SKM-1 treated with dmso at 0.1 percent for 144 hours (cell line): ENCODE measurements around the gene OR4S1.
"Not testable (repeated sequence)": the region's sequence is repeated elsewhere in the genome, so short reads cannot be mapped to it uniquely, and the experiment has no call there.

Experiments used
- DNase-seq: peaks from one replicate; lab custom pipeline; 2025; ENCODE audit not compliant: unreplicated experiment; lab: John Stamatoyannopoulos, UW

The OR4S1 gene, protein sequence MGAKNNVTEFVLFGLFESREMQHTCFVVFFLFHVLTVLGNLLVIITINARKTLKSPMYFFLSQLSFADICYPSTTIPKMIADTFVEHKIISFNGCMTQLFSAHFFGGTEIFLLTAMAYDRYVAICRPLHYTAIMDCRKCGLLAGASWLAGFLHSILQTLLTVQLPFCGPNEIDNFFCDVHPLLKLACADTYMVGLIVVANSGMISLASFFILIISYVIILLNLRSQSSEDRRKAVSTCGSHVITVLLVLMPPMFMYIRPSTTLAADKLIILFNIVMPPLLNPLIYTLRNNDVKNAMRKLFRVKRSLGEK

DNA sequence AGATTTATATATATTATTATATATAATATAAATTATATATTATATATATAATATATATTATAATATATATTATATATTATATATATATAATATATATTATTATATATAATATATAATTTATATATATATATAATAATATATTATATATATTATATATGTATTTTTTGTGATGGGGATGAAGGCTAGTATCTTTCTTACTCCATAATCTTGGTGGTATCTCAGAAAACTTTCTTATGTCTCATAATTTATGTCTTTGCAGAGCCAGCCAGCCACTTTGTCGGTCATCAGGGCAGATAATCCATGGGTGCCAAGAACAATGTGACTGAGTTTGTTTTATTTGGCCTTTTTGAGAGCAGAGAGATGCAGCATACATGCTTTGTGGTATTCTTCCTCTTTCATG, at the start of gene OR4S1:
Gene OR4S1, plus strand, starts transcription at position 301 of the 400 bp plus-strand sequence. Its CDS starts 0 bp downstream, at position 301.
- no peak for DNase-seq

DNA sequence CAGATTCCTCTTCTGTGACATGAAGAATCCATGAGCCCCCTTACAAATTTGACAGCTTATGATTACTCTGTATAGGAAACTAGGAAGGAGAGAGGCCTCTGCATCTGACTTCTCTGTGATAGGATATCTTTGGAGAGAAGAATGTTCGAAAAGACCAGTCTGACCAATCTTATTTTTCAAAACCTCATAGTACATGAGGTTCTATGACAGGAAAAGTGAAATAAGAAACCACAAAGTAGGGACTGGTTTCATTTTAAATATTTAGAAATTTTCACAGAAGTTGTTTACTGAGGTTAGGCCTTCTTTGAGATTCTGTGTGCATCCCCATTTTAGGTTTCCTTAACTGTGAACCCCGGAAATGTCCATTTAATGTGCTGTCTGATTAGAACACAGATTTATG, 44.4 kb upstream of the OR4S1 start:
- no peak for DNase-seq

DNA sequence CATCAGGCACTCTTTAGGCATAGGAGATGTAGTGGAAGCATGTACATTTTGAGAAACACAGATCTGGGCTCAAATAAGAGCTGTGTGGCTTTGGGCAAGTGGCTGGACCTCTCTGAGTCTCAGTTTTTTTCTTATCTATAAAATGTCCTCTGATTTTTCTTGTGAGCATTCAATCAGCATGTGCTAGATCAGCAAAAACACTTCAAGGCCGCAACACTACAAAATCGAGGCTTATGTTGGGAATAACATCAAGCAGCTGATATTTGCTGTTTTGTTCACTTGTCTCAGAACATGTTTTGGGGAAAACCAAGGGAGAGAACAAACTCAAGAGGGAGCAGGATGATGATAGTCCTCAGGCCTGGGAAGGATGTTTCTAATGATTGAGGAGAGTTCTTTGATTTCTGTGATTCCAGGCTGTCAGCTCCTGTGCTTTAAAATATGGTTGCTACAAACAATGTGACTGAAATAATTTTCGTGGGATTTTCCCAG, 42.6 kb upstream of the OR4S1 start, which contains the start of gene OR4X1:
Gene OR4X1, plus strand, starts transcription at position 439 of the 489 bp plus-strand sequence. Its CDS starts 0 bp downstream, at position 439.
- DNase-seq = no peak

DNA sequence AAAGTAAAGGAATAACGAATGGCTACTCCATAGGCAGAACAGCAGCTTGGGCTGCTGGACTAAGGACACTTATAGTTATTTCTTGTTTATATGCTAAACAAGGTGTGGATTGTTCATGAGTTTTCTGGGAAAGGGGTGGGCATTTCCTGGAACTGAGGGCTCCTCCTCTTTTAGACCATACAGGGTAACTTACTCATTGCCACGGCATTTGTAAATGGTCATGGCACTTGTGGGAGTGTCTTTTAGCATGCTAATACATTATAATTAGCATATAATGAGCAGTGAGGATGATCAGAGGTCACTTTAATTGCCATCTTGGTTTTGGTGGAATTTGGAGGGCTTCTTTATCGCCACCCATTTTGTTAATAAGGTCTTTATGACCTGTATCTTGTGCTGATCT, 35.4 kb upstream of the OR4S1 start:
- no peak for DNase-seq

DNA sequence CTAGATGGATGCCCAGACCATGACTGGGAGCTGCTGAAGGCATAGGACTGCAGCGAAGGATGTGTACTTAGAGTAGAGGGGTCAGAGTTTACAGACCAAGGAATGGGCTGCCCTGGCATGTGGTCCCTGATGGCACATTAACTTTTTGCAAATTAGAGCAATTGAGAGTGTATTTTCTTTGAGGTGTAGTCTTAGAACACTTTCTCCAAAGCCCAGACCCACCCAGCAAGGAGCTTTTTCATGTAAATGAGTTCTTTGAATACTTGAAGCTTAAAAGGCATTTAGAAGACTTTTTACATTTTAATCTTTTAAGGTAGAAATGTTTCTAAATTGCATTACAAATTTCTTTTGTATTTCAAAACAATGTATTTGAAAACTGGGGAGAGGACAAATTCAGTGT, 33.4 kb upstream of the OR4S1 start:
- DNase-seq = no peak

DNA sequence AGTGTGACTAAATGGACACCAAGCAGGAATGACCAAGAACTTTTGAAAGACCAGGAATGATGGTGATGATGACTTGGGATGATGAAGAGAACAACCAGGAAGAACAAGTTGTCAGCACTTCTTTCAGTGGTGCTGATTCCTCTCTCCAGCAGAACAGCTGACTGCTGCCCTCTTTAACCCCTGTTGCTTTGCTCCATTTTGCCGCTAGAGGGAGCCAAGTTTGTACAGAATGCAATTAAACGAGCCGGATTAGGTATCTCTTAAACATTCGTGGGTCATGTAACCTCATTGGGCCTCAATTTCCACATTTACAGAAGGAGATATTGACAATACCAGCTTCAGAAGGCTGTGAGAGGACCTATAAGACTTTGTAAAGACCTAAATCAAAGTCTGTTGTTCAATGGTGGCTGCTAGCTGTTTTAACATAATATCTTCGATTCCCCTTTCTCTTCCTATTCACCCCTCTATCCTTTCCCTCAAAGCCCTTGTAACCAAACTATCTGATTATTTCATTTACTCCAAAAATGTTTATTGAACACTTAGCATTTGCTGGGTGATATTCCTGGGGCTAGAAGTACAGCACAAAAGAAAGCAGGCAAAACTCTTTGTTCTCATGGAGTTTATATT, 1.9 kb downstream of the OR4S1 start:
- DNase-seq = peak; percentile 51

DNA sequence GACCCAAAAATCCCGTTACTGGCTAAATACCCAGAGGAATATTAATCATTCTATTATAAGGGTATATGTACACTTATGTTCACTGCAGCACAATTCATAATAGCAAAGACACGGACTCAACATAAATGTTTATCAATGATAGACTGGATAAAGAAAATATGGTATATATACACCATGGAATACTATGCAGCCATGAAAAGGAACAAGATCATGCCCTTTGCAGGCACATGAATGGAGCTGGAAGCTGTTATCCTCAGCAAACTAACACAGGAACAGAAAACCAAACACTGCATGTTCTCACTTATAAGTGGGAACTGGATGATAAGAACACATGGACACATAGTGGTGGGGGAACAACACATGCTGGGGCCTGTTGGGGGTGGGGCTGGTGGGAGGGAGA, 7.6 kb downstream of the OR4S1 start:
- DNase-seq = not testable (repeated sequence)

DNA sequence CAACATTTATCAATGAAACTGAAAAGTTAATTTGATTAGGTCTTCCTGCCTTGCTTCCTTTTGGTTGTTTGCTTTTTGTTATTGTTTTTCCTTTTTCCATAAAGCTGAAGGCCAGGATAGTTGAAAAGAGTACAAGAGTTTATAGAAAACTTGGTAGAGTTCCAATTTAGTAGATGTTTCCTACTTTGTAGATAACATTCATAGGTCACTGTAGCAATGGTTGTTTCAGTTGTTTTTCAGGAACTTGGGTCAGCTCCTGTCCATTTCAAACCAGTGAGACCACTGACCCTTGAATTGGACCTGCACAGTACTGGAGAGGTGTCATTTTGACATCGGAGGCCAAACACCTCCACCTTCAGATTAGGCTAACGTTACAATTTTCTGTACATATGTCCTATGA, 13.8 kb downstream of the OR4S1 start:
- DNase-seq = not testable (repeated sequence)

DNA sequence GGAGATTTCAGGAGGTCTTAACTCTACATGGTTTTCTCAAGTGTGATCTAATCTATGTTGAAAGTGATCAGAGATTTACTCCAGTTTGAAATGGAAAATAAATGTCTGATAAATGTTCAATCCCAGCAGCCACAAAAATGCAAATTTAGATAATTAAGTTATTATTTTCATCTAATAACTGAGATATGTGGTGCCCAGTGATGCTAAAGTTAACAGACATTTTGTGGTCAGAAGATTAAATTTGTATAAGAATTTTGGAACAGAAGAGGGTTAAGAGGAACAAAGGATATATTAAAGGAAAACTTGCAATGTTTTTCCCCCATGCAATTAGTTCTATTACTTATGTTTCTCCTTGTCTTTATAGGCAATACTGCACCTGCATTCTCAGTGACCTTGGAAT, 18.6 kb downstream of the OR4S1 start, which contains the start of gene OR4C3:
Gene OR4C3, plus strand, starts transcription at position 301 of the 400 bp plus-strand sequence. CDS start 102 bp downstream, outside the sequence.
- DNase-seq = not testable (repeated sequence)

DNA sequence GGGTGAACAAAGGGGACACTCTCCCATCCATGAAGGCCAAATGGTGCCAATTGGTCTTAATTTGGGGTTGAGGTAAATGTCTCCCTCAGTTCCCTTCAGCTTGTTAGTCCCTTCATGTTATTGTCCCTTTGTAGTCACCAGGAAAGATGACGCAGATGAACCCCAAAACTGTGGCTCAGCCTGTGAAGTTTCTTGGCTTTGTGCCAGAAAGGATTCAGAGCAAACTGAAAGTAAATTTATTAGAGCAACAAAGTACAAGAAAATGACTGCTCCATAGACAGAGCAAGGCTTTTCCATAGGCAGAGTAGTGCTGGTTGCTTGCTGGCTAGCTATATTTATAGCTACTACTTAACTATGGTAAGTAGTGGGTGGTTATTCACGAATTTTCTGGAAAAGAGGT, 35.4 kb downstream of the OR4S1 start:
- no peak for DNase-seq

DNA sequence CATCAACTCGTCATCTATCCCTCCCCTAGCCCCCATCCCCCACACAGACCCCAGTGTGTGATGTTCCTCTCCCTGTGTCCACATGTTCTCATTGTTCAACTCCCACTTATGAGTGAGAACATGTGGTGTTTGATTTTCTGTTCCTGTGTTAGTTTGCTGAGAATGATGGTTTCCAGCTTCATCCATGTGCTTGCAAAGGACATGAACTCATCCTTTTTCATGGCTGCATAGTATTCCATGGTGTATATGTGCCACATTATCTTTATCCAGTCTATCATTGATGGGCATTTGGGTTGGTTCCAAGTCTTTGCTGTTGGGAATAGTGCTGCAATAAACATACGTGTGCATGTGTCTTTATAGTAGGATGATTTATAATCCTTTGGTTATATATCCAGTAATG, 36.5 kb downstream of the OR4S1 start:
- not testable (repeated sequence) for DNase-seq

DNA sequence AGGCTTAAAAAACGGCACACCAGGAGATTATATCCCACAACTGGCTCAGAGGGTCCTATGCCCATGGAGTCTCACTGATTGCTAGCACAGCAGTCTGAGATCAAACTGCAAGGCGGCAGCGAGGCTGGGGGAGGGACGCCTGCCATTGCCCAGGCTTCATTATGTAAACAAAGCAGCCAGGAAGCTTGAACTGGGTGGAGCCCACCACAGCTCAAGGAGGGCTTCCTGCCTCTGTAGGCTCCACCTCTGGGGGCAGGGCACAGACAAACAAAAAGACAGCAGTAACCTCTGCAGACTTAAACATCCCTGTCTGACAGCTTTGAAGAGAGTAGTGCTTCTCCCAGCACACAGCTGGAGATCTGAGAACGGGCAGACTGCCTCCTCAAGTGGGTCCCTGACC, 40.3 kb downstream of the OR4S1 start:
- not testable (repeated sequence) for DNase-seq

DNA sequence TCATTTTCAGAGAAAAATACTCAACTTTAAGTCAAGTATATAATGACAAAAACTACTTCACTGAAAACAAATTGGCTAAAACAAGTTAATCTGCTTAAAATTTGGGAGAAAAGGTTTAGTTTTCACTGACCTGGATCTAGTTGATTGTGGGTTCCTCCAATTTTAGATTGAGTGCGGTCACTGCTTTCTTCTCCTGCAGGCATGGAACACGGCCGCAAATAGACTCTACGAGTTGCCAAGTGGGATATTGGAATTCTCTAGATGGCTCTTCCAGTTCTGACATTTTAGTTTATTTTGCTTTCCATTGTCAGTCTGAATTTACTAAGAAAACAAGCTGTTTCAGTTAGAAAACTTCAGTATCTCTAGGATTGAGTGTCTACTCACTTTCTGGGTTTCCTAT, 48.0 kb downstream of the OR4S1 start:
- no peak for DNase-seq

DNA sequence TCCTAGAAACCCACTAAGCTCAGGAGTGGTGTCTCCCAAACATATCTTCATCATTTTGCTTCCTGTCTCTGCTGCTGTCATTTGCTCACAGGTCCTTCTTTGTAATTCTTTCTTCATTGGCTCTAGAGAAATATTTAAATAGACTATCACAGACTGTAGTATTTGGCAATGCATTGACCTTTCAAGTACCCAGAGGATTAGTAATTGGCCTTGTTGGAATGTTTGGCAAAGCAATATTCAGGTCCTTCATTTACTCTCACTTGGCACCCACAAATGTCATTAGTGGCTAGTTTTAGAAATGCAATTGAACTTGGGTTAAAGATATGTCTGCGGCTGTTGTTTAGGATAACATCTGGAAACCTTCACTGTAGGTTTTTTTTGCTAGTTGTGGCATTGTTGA, 48.7 kb downstream of the OR4S1 start:
- DNase-seq = no peak
